Testis (tissue), 3 donors: ENCODE measurements around the gene PGP. TPM values are rescaled to one million over a fixed set of nuclear protein-coding genes. Genes with fewer than 3 reads are reported as not detected.

Source experiments
- DNase-seq: peaks from one replicate; pipeline ENCODE4 v3.0.0-alpha.2; 2019
- H3K27ac ChIP-seq, 2 donors: fragments of 200-600 bp; sonication (generic); one replicate each; pipeline ENCODE4 v1.5.1; 2019
- H3K27me3 ChIP-seq: fragments of 200-600 bp; sonication (generic); one replicate; pipeline ENCODE4 v1.5.1; 2019
- H3K36me3 ChIP-seq: fragments of 200-600 bp; sonication (generic); one replicate; pipeline ENCODE4 v1.5.1; 2017; ENCODE audit warnings: low read depth; ENCODE audit errors: missing control alignments
- H3K4me1 ChIP-seq: fragments of 200-600 bp; sonication (generic); one replicate; pipeline ENCODE4 v1.5.1; 2019
- H3K4me3 ChIP-seq, 2 donors: fragments of 200-600 bp; sonication (generic); one replicate each; pipeline ENCODE4 v1.5.1; 2017 to 2019
- H3K9me3 ChIP-seq: fragments of 200-600 bp; sonication (generic); one replicate; pipeline ENCODE4 v1.5.1; 2017
- CTCF ChIP-seq, 3 experiments: fragments of 450-650 bp in 2 of 3; fragments of 200-600 bp in 1 of 3; sonication (generic) in 1 of 3; IDR thresholded peaks; one replicate each; pipeline ENCODE4 v1.5.1; 2016 to 2019; ENCODE audit warnings: antibody characterized with exemption in 3 of 3, mild to moderate bottlenecking in 2 of 3, moderate library complexity in 1 of 3
- POLR2A ChIP-seq: fragments of 450-650 bp; IDR thresholded peaks from one replicate; pipeline ENCODE4 v1.6.1; 2017; ENCODE audit warnings: antibody characterized with exemption, mild to moderate bottlenecking, moderate library complexity
- WGBS, 2 donors: methylation state at CpG; one replicate each; pipeline ENCODE4 v1.1.5; 2018; 5-methylcytosine and 5-hydroxymethylcytosine counted together
- intact Hi-C: fragments of 100-400 bp; cut with DNase I; formaldehyde crosslinking; loops from one replicate; pipeline ENCODE4 v1.15.1; 2023; ENCODE audit warnings: low total_unique reads
- polyA plus RNA-seq: library from polyadenylated mRNA; stranded (reverse); fragments of 350-450 nt; fragmentation: Illumina TruSeq; extraction: RNeasy Lipid Tissue Mini Kit (QIAGEN cat#74804); gene quantifications from one replicate; pipeline ENCODE4 v1.2.3, GENCODE V29; 2014; ENCODE audit warnings: low read depth, low replicate concordance; ENCODE audit not compliant: insufficient read depth
- total RNA-seq, 2 donors: library from RNA; depleted of rRNA; stranded (reverse); fragments of >200 nt; gene quantifications; one replicate each; pipeline ENCODE4 v1.2.3, GENCODE V29; 2016

Gene PGP
- total and polyA plus RNA-seq, 3 donors from 2014 or later: 50.0 to 118 (median 56.3) TPM

GRCh38 chr16:2190659-2191445 is 23.8 kb downstream of the PGP start:
- Histone ChIP-seq H3K4me3 (no peak overlapping the region), H3K36me3 (no peaks in the 10 kb centered on the region), H3K4me1 (peaks cover 9% of the 10 kb centered on the region), H3K9me3 (no peaks in the 10 kb centered on the region), H3K27ac (no peak overlapping the region), H3K27me3 (no peaks in the 10 kb centered on the region)
- DNase-seq: no peak
- intact Hi-C loops: no loop called here
- 59 to 69% methylated on average over 7 to 24 of the region's 25 CpGs for WGBS, 2 donors
- TF ChIP-seq POLR2A (no peak), CTCF (IDR thresholded peaks at IDR 0.05) (no peak)

GRCh38 chr16:2190002-2190658 is 24.5 kb downstream of the PGP start:
- Histone ChIP-seq H3K4me1 (peaks cover 2% of the 10 kb centered on the region), H3K27me3 (no peaks in the 10 kb centered on the region), H3K27ac (no peak overlapping the region), H3K4me3 (no peak overlapping the region), H3K9me3 (no peaks in the 10 kb centered on the region), H3K36me3 (no peaks in the 10 kb centered on the region)
- DNase-seq: no peak
- intact Hi-C loops: no loop called here
- 64 to 90% methylated on average over 2 to 19 of the region's 24 CpGs for WGBS, 2 donors
- TF ChIP-seq CTCF (IDR thresholded peaks at IDR 0.05): no peak
- TF ChIP-seq POLR2A: no peak

- Histone ChIP-seq H3K9me3 (no peaks in the 10 kb centered on the region), H3K27ac (no peak overlapping the region), H3K36me3 (no peaks in the 10 kb centered on the region), H3K4me1 (no peaks in the 10 kb centered on the region), H3K27me3 (no peaks in the 10 kb centered on the region), H3K4me3 (no peak overlapping the region)
- 94 to 96% methylated on average over 6 to 25 of the region's 25 CpGs for WGBS, 2 donors
- TF ChIP-seq POLR2A (no peak), CTCF (IDR thresholded peaks at IDR 0.05) (no peak)
- intact Hi-C loops: no loop called here
- no peak for DNase-seq
Observed at GRCh38 chr16:2189252-2189893, 25.3 kb downstream of the PGP start.

- Histone ChIP-seq H3K4me1 (no peaks in the 10 kb centered on the region), H3K27ac (no peak overlapping the region), H3K36me3 (no peaks in the 10 kb centered on the region), H3K27me3 (no peaks in the 10 kb centered on the region), H3K4me3 (no peak overlapping the region), H3K9me3 (no peaks in the 10 kb centered on the region)
- intact Hi-C loops: no loop called here
- TF ChIP-seq POLR2A: no peak
- no peak for TF ChIP-seq CTCF (IDR thresholded peaks at IDR 0.05)
- no peak for DNase-seq
- WGBS, 2 donors: 96% methylated on average over 8 of the region's 8 CpGs
Observed at GRCh38 chr16:2188395-2188794, 26.2 kb downstream of the PGP start.
